K562 (cell line): ENCODE results near the gene GULP1. TPM values are rescaled to one million over a fixed set of nuclear protein-coding genes. Genes with fewer than 3 reads are reported as not detected.

Source experiments
- ATAC-seq: fragments of 200-7000 bp; cut with Tn5 transposase; 3 replicates; pipeline ENCODE4 v1.9.1; 2020; ENCODE audit warnings: moderate library complexity
- BruUV-seq: library from RNA; stranded (reverse); fragments of 400-500 nt; replicated peaks from 2 replicates; lab custom pipeline; 2021; lab: Mats Ljungman, UMichigan
- CTCF ChIA-PET: fragments of 300-600 bp; formaldehyde crosslinking; extraction: SDS; loops from one replicate; lab custom pipeline; 2021; ENCODE audit warnings: low intra/inter-chr PET ratio; lab: Yijun Ruan, JAX
- POLR2A ChIA-PET: fragments of 300-600, 350-650 bp; sonication (Branson Sonifier 250); formaldehyde crosslinking; extraction: SDS; loops from one replicate; lab custom pipeline; 2021; ENCODE audit warnings: antibody characterized with exemption, inconsistent platforms; lab: Yijun Ruan, JAX
- DNase-seq, 4 experiments: peaks; one replicate each; pipeline versions ENCODE4 v3.0.0 to v3.0.0-alpha.2; 2011 to 2018; ENCODE audit warnings: low spot score in 3 of 4, mixed read lengths in 3 of 4; ENCODE audit errors: extremely low read depth in 1 of 4
- FAIRE-seq: peaks from 2 replicates; lab custom pipeline; 2011; peaks lifted over from hg19 to GRCh38; lab: Jason Lieb, UNC
- H2AFZ ChIP-seq: 2 replicates; pipeline ENCODE4 v1.6.0; 2011; ENCODE audit warnings: low read depth, low read length, control low read depth, inconsistent platforms
- H3K27ac ChIP-seq: fragments of 200-600 bp; 3 replicates; pipeline ENCODE4 v1.8.0; 2011; ENCODE audit warnings: low read depth, mild to moderate bottlenecking, control low read depth, inconsistent platforms, low read length, moderate library complexity, mixed read lengths; ENCODE audit errors: extremely low read depth
- H3K27me3 ChIP-seq, 2 experiments: fragments of 300-600 bp in 1 of 2; 2 replicates in 1 of 2; 3 replicates in 1 of 2; pipeline versions ENCODE4 v1.6.0 to v1.8.0; 2011; ENCODE audit warnings: inconsistent platforms in 2 of 2, low read length in 2 of 2, mild to moderate bottlenecking in 1 of 2, mixed read lengths in 1 of 2, moderate library complexity in 1 of 2; ENCODE audit not compliant: control insufficient read depth in 2 of 2, insufficient read depth in 2 of 2
- H3K36me3 ChIP-seq: fragments of 300-600 bp; 3 replicates; pipeline ENCODE4 v1.8.0; 2011; ENCODE audit warnings: mild to moderate bottlenecking, low read length, inconsistent platforms; ENCODE audit not compliant: control insufficient read depth, insufficient read depth
- H3K4me1 ChIP-seq, 2 experiments: fragments of 200-600 bp in 1 of 2; replicated peaks in 1 of 2; 2 replicates in 1 of 2; 3 replicates in 1 of 2; pipeline versions ENCODE4 v1.5.1 to v1.8.0; 2011; ENCODE audit warnings: inconsistent platforms in 2 of 2, low read length in 2 of 2, mild to moderate bottlenecking in 1 of 2, mixed read lengths in 1 of 2, moderate library complexity in 1 of 2; ENCODE audit not compliant: control insufficient read depth in 2 of 2, insufficient read depth in 2 of 2
- H3K4me2 ChIP-seq: 2 replicates; pipeline ENCODE4 v1.6.1; 2011; ENCODE audit warnings: low read length, control low read depth, inconsistent platforms, mixed read lengths; ENCODE audit not compliant: insufficient read depth
- H3K4me3 ChIP-seq: fragments of 200-600 bp; sonication (generic), shearing (Covaris generic); 2 replicates; pipeline ENCODE4 v1.5.1; 2016; ENCODE audit warnings: control low read depth, inconsistent platforms
- H3K79me2 ChIP-seq: fragments of 200-600 bp; 3 replicates; pipeline ENCODE4 v1.8.0; 2011; ENCODE audit warnings: low read length, inconsistent platforms; ENCODE audit not compliant: control insufficient read depth, insufficient read depth
- H3K9ac ChIP-seq, 2 experiments: 2 replicates each; pipeline versions ENCODE4 v1.6.0 to v1.6.1; 2011; ENCODE audit warnings: low read depth in 2 of 2, low read length in 2 of 2, control low read depth in 1 of 2, inconsistent platforms in 1 of 2, mild to moderate bottlenecking in 1 of 2, mixed read lengths in 1 of 2; ENCODE audit not compliant: insufficient read depth in 1 of 2
- H3K9me1 ChIP-seq: one replicate; pipeline ENCODE4 v1.6.0; 2011; ENCODE audit warnings: inconsistent platforms, mild to moderate bottlenecking, low read length, moderate library complexity; ENCODE audit not compliant: control insufficient read depth, insufficient read depth
- H3K9me3 ChIP-seq: replicated peaks from 2 replicates; pipeline ENCODE4 v1.5.1; 2011; ENCODE audit warnings: low read depth, low read length, inconsistent platforms; ENCODE audit not compliant: control insufficient read depth, insufficient read depth
- H4K20me1 ChIP-seq: replicated peaks from 2 replicates; pipeline ENCODE4 v1.6.1; 2011; ENCODE audit warnings: low read length, inconsistent platforms, mixed read lengths; ENCODE audit not compliant: control insufficient read depth, insufficient read depth
- BRCA1 ChIP-seq, 2 experiments: fragments of 450-650 bp in 1 of 2; sonication (generic) in 1 of 2; formaldehyde crosslinking in 1 of 2; IDR thresholded peaks; 2 replicates each; pipeline versions ENCODE4 v1.5.0 to v1.6.1; 2017 to 2020; ENCODE audit warnings: mild to moderate bottlenecking in 1 of 2, missing genetic modification reagents in 1 of 2
- HDGF ChIP-seq: fragments of 450-650 bp; IDR thresholded peaks from 2 replicates; pipeline ENCODE4 v1.6.1; 2016
- PKNOX1 ChIP-seq: fragments of 450-650 bp; IDR thresholded peaks from 2 replicates; pipeline ENCODE4 v1.6.1; 2016
- TCF7 ChIP-seq: sonication (generic); IDR thresholded peaks from 2 replicates; pipeline ENCODE4 v1.6.1; 2016; ENCODE audit warnings: antibody characterized with exemption, borderline replicate concordance
- ZNF217 ChIP-seq: sonication (generic); formaldehyde crosslinking; IDR thresholded peaks from 2 replicates; pipeline ENCODE4 v1.8.0; 2022; ENCODE audit warnings: mild to moderate bottlenecking, missing genetic modification reagents
- ZNF263 ChIP-seq: sonication (generic); formaldehyde crosslinking; IDR thresholded peaks from 2 replicates; pipeline ENCODE4 v1.8.0; 2022; ENCODE audit warnings: mild to moderate bottlenecking, missing genetic modification reagents, borderline replicate concordance
- ZNF695 ChIP-seq: fragments of 450-650 bp; formaldehyde crosslinking; IDR thresholded peaks from 2 replicates; pipeline ENCODE4 v1.4.0; 2020; ENCODE audit warnings: mild to moderate bottlenecking, moderate library complexity
- whole genome bisulfite sequencing: fragments of 100-300 bp; shearing (Covaris generic); methylation state at CpG from one replicate; pipeline ENCODE4 v1.1.6; 2016; ENCODE audit warnings: low coverage, mixed read lengths; ENCODE audit not compliant: insufficient coverage; ENCODE audit errors: missing lambda C conversion rate; 5-methylcytosine and 5-hydroxymethylcytosine counted together
- in situ Hi-C: fragments of 300-500 bp; cut with MboI; formaldehyde crosslinking; loops from 4 replicates; pipeline ENCODE4 v1.15.0; 2018; ENCODE audit warnings: inconsistent platforms, mixed read lengths
- intact Hi-C: fragments of 100-400 bp; cut with micrococcal nuclease; formaldehyde crosslinking; loops from 2 replicates; pipeline ENCODE4 v1.14.2; 2022
- polyA plus RNA-seq, 8 experiments: library from polyadenylated mRNA; depleted of rRNA in 4 of 8; stranded (reverse) in 5 of 8; unstranded in 3 of 8; fragments of >200 nt; fragmentation: Nextera tagmentation in 2 of 8; fragmentation: Illumina TruSeq in 1 of 8; extraction: Ambion mirVana in 2 of 8; extraction: Trizol in 1 of 8; gene quantifications; 2 replicates each; pipeline versions ENCODE4 v1.2.1 to v1.2.3, GENCODE V29; 2011 to 2014; ENCODE audit warnings: inconsistent platforms in 1 of 8, missing spikeins in 1 of 8
- total RNA-seq, 7 experiments: library from RNA; depleted of rRNA in 6 of 7; stranded (reverse); fragments of >200 nt in 6 of 7; fragmentation: Illumina TruSeq in 2 of 7; extraction: Trizol in 2 of 7; gene quantifications; 2 replicates each; pipeline versions ENCODE4 v1.2.1 to v1.2.3, GENCODE V29; 2011 to 2021; ENCODE audit warnings: low replicate concordance in 1 of 7
- TF ChIP-seq, protein P1 (sequence below): fragments of 150-350 bp; IDR thresholded peaks from 2 replicates; pipeline ENCODE4 v1.6.1; 2014; ENCODE audit warnings: low read depth, mild to moderate bottlenecking, low read length, borderline replicate concordance

GULP1 gene
- total and polyA plus RNA-seq, 9 of the 15 experiments (the other 6 are each of a cell fraction or from before 2014, with no cell fraction given): 8.5 to 25.3 (median 19.5) TPM

DNA sequence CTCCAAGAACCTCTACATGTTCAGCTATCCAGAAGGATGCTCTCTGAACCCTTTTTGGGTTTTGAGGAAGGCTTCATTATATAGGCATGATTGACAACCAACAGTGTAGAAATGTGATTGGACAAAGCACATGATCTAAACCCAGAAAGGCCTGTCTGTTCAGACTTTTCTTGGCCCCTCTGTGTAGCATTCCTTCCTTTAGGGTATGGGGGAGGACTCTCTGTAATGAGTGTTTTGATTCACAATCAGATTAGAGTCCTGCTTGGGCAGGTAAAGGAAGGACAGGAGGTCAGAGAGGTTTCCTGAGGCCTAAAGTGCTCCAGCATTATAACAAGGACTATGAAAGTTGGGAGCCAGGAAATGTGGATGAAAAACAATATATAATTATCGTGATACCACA, 13.6 kb downstream of the GULP1 start:
- Histone ChIP-seq H3K9me1 (no peaks in the 10 kb centered on the region), H3K9me3 (no peaks in the 10 kb centered on the region), H3K4me2 (no peak overlapping the region), H3K79me2 (peaks cover 57% of the 10 kb centered on the region), H3K27ac (no peak overlapping the region), H4K20me1 (no peaks in the 10 kb centered on the region), H3K4me1 (peaks cover 0 to 5% of the 10 kb centered on the region in 2 experiments; a peak in 1 of 5 replicates), H3K36me3 (no peaks in the 10 kb centered on the region), H2AFZ (no peak overlapping the region), H3K4me3 (no peak overlapping the region), H3K9ac (no peak overlapping the region), H3K27me3 (no peaks in the 10 kb centered on the region)
- in situ Hi-C loops (no loop called here), intact Hi-C loops (no loop called here)
- TF ChIP-seq ZNF263 (CRISPR knock-in tag) (no peak), BRCA1 (IDR thresholded peaks at IDR 0.05) (no peak), BRCA1 (CRISPR knock-in tag; IDR thresholded peaks at IDR 0.05) (no peak), ZNF695 (CRISPR knock-in tag) (no peak), PKNOX1 (peak; percentile 24; the same call in 1 of the 2 replicates)
- no peak for FAIRE-seq
- ATAC-seq: no peak
- DNase-seq: no peak
- BruUV-seq: no TSS peak
- CTCF ChIA-PET: no interaction called here
- 83% methylated on average over 1 of the region's 1 CpG for WGBS
- POLR2A ChIA-PET: interaction anchor here (0.8 kb wide), 1 partner anchor 13 kb away, joined by 3 read pairs; no protein-coding TSS in a partner anchor

DNA sequence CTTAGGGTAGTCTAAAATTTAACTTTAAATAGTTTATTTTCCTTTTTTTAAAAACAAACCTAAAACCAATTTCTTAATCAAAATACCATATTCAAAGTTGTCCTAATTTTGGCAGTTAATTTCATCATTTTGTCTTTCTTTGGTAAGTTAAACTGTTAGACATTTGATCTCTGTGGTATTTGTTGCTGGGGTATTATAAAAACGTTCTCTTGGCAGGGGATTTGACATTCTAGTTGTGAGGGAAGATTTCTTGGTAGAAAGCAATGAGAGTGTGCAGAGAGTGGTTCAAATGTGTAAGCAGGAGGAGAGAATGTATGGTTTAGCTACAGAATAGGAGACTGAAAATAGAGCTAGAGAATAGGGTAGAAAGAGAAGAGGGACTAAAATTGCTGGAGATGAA, 14.6 kb downstream of the GULP1 start:
- Histone ChIP-seq H3K4me2 (no peak overlapping the region), H3K9me3 (no peaks in the 10 kb centered on the region), H3K36me3 (no peaks in the 10 kb centered on the region), H3K27me3 (no peaks in the 10 kb centered on the region), H3K27ac (no peak overlapping the region), H3K4me1 (peaks cover 0 to 5% of the 10 kb centered on the region in 2 experiments; a peak in 1 of 5 replicates), H4K20me1 (no peaks in the 10 kb centered on the region), H3K9ac (no peak overlapping the region), H2AFZ (no peak overlapping the region), H3K4me3 (no peak overlapping the region), H3K79me2 (peaks cover 51% of the 10 kb centered on the region), H3K9me1 (no peaks in the 10 kb centered on the region)
- CTCF ChIA-PET: no interaction called here
- TF ChIP-seq ZNF217 (CRISPR knock-in tag) (no peak), TCF7 (no peak), HDGF (no peak)
- TF ChIP-seq, protein P1, sequence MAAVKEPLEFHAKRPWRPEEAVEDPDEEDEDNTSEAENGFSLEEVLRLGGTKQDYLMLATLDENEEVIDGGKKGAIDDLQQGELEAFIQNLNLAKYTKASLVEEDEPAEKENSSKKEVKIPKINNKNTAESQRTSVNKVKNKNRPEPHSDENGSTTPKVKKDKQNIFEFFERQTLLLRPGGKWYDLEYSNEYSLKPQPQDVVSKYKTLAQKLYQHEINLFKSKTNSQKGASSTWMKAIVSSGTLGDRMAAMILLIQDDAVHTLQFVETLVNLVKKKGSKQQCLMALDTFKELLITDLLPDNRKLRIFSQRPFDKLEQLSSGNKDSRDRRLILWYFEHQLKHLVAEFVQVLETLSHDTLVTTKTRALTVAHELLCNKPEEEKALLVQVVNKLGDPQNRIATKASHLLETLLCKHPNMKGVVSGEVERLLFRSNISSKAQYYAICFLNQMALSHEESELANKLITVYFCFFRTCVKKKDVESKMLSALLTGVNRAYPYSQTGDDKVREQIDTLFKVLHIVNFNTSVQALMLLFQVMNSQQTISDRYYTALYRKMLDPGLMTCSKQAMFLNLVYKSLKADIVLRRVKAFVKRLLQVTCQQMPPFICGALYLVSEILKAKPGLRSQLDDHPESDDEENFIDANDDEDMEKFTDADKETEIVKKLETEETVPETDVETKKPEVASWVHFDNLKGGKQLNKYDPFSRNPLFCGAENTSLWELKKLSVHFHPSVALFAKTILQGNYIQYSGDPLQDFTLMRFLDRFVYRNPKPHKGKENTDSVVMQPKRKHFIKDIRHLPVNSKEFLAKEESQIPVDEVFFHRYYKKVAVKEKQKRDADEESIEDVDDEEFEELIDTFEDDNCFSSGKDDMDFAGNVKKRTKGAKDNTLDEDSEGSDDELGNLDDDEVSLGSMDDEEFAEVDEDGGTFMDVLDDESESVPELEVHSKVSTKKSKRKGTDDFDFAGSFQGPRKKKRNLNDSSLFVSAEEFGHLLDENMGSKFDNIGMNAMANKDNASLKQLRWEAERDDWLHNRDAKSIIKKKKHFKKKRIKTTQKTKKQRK: no peak
- POLR2A ChIA-PET: no interaction called here
- WGBS: 11% methylated on average over 1 of the region's 1 CpG
- intact Hi-C loops: no loop called here
- no peak for ATAC-seq
- no TSS peak for BruUV-seq
- in situ Hi-C loops: no loop called here
- no peak for FAIRE-seq
- no peak for DNase-seq
